CD4-positive, CD25-positive, alpha-beta regulatory T cell (primary cell): ENCODE measurements around the gene RAPGEF6. TPM values are rescaled to one million over a fixed set of nuclear protein-coding genes. Genes with fewer than 3 reads are reported as not detected.

Experiments
- ATAC-seq, 2 donors: fragments of 150-1000 bp; cut with Tn5 transposase; one replicate each; pipeline ENCODE4 v1.10.0; 2021; ENCODE audit warnings: low read depth in 2 of 2, moderate number of reproducible peaks in 2 of 2, moderate library complexity in 1 of 2
- DNase-seq, 3 donors: peaks; one replicate each; pipeline versions ENCODE4 v3.0.0 to v3.0.0-alpha.2; 2012 to 2022; ENCODE audit warnings: mixed read lengths in 1 of 3
- H3K27ac ChIP-seq: one replicate; pipeline ENCODE4 v1.7.0; 2013; ENCODE audit warnings: mild to moderate bottlenecking, low read length; ENCODE audit not compliant: insufficient read depth, poor library complexity, severe bottlenecking
- H3K27me3 ChIP-seq: one replicate; pipeline ENCODE4 v1.7.0; 2013; ENCODE audit warnings: low read length; ENCODE audit not compliant: control insufficient read depth, insufficient read depth
- H3K36me3 ChIP-seq: one replicate; pipeline ENCODE4 v1.7.0; 2013; ENCODE audit warnings: mild to moderate bottlenecking, low read length, moderate library complexity; ENCODE audit not compliant: control insufficient read depth, insufficient read depth
- H3K4me1 ChIP-seq: 2 replicates; pipeline ENCODE4 v1.7.0; 2013; ENCODE audit warnings: mild to moderate bottlenecking, low read length; ENCODE audit not compliant: insufficient read depth, control insufficient read depth, poor library complexity, severe bottlenecking
- H3K4me3 ChIP-seq: one replicate; pipeline ENCODE4 v1.7.0; 2013; ENCODE audit warnings: low read depth, mild to moderate bottlenecking, low read length, moderate library complexity
- H3K9me3 ChIP-seq, 2 experiments: 1 replicate in 1 of 2; 2 replicates in 1 of 2; pipeline ENCODE4 v1.7.0; 2013; ENCODE audit warnings: low read length in 2 of 2, mild to moderate bottlenecking in 1 of 2, moderate library complexity in 1 of 2; ENCODE audit not compliant: control insufficient read depth in 2 of 2
- H3K27ac Mint-ChIP-seq, 3 donors: one replicate each; pipeline ENCODE4 v1.8.0; 2020 to 2022; ENCODE audit warnings: mild to moderate bottlenecking in 3 of 3, mixed read lengths in 3 of 3, moderate library complexity in 2 of 3
- H3K27me3 Mint-ChIP-seq: one replicate; pipeline ENCODE4 v1.8.0; 2022; ENCODE audit warnings: mild to moderate bottlenecking, mixed read lengths
- H3K36me3 Mint-ChIP-seq: one replicate; pipeline ENCODE4 v1.8.0; 2020; ENCODE audit warnings: mixed read lengths
- H3K4me1 Mint-ChIP-seq, 4 donors: one replicate each; pipeline ENCODE4 v1.8.0; 2020 to 2022; ENCODE audit warnings: mixed read lengths in 4 of 4, mild to moderate bottlenecking in 1 of 4
- H3K4me3 Mint-ChIP-seq, 4 donors: one replicate each; pipeline ENCODE4 v1.8.0; 2020 to 2022; ENCODE audit warnings: mild to moderate bottlenecking in 4 of 4, mixed read lengths in 4 of 4, moderate library complexity in 3 of 4
- H3K9me3 Mint-ChIP-seq, 7 donors: one replicate each; pipeline ENCODE4 v1.8.0; 2020 to 2022; ENCODE audit warnings: mixed read lengths in 7 of 7, mild to moderate bottlenecking in 3 of 7, moderate library complexity in 2 of 7
- polyA plus RNA-seq, 4 donors: library from polyadenylated mRNA; unstranded; fragments of 300-500 nt; fragmentation: Illumina TruSeq; gene quantifications; one replicate each; pipeline ENCODE4 v1.2.3, GENCODE V29; 2021
- total RNA-seq: library from RNA; stranded (reverse); gene quantifications from one replicate; pipeline ENCODE4 v1.2.3, GENCODE V29; 2022

The RAPGEF6 gene
- total and polyA plus RNA-seq, 5 donors from 2014 or later, result 24.4 to 66.6 (median 34.1) TPM

GRCh38 chr5:131511934-131512333, 123.1 kb downstream of the RAPGEF6 start:
- peaks cover 0 to 2% (median 0%) of the 10 kb centered on the region in 7 donors for H3K9me3 Mint-ChIP-seq
- Histone ChIP-seq H3K27me3 (no peaks in the 10 kb centered on the region), H3K36me3 (peaks cover 47% of the 10 kb centered on the region), H3K9me3 (no peaks in the 10 kb centered on the region), H3K4me3 (no peak overlapping the region), H3K27ac (no peak overlapping the region), H3K4me1 (peaks cover 25% of the 10 kb centered on the region)
- H3K27ac Mint-ChIP-seq, result peak overlapping the region in 2 of 3 donors; percentile 59 to 78
- DNase-seq, result no peak
- peak overlapping the region in 3 of 4 donors; percentile 1 to 28 (median 19) for H3K4me3 Mint-ChIP-seq
- H3K36me3 Mint-ChIP-seq, result peaks cover 36% of the 10 kb centered on the region
- H3K27me3 Mint-ChIP-seq, result no peaks in the 10 kb centered on the region
- H3K4me1 Mint-ChIP-seq, result peaks cover 41 to 65% (median 59%) of the 10 kb centered on the region in 4 donors
- no peak for ATAC-seq

DNA sequence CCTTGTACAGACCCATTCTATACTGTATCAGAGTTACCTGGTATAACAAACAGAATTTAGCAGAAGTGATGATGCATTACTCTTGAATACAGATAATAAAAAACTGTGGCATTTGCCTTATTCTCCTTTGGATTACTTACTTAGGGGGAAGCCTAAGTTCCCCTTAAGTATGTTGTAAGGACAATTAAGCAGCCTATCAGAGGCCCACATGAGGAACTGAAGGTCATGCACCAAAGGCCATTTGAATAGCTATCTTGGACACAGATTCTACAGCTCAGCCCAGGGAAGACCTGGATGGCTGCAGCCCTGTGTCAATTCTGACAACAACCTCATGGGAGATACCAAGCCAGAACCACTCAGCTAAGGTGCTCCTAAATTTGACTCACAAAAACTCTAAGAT, 125.2 kb downstream of the RAPGEF6 start:
- peaks cover 25 to 45% (median 41%) of the 10 kb centered on the region in 4 donors for H3K4me1 Mint-ChIP-seq
- Histone ChIP-seq H3K27ac (no peak overlapping the region), H3K27me3 (no peaks in the 10 kb centered on the region), H3K4me1 (peaks cover 15% of the 10 kb centered on the region), H3K36me3 (peaks cover 62% of the 10 kb centered on the region), H3K4me3 (no peak overlapping the region), H3K9me3 (no peaks in the 10 kb centered on the region)
- H3K36me3 Mint-ChIP-seq, result peaks cover 29% of the 10 kb centered on the region
- H3K27me3 Mint-ChIP-seq, result no peaks in the 10 kb centered on the region
- H3K4me3 Mint-ChIP-seq, result no peak overlapping the region
- peaks cover 0 to 2% (median 0%) of the 10 kb centered on the region in 7 donors for H3K9me3 Mint-ChIP-seq
- H3K27ac Mint-ChIP-seq, result no peak overlapping the region
- ATAC-seq (no peak), DNase-seq (no peak)

DNA sequence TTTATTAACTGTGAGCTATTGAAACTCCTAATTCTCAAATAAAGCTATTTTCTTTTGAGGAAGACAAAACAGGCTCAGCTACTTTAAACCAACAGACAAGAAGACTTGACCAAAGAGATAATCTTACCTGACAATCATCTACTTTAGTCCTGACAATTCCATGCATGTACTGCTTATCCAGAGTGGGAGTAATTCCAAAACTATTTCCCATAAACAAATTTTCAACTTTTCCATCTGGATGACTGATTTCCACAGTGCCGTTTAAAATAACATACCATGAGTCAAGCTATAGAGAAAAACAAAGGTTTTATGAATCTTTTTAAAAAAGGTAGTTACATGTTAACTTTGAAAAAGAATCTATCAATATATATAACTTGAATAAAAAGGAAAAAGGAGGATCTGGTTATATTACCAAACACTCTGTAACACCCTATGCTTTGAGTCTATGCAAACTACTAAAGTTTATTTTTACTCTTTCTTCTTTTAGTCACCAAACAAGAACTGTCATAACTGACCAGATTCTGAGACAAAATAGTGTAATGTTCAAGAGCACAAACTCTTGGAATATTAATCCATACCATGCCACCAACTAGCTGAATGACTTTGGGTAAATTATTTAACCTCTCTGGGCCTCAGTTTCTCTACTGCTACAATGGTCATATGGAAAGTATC, 129.7 kb downstream of the RAPGEF6 start:
- Mint-ChIP-seq H3K36me3 (peaks cover 44% of the 10 kb centered on the region), H3K4me3 (peak overlapping the region in 1 of 4 donors; percentile 7), H3K4me1 (peaks cover 20 to 30% (median 26%) of the 10 kb centered on the region in 4 donors), H3K27ac (peak overlapping the region in 1 of 3 donors; percentile 11), H3K9me3 (no peaks in the 10 kb centered on the region), H3K27me3 (no peaks in the 10 kb centered on the region)
- Histone ChIP-seq H3K9me3 (no peaks in the 10 kb centered on the region), H3K4me1 (no peaks in the 10 kb centered on the region), H3K4me3 (no peak overlapping the region), H3K27me3 (no peaks in the 10 kb centered on the region), H3K27ac (no peak overlapping the region), H3K36me3 (peaks cover 86% of the 10 kb centered on the region)
- DNase-seq (no peak), ATAC-seq (no peak)

GRCh38 chr5:131496400-131496713, 138.7 kb downstream of the RAPGEF6 start:
- H3K9me3 Mint-ChIP-seq, result no peaks in the 10 kb centered on the region
- no peak overlapping the region for H3K4me3 Mint-ChIP-seq
- peaks cover 62% of the 10 kb centered on the region for H3K36me3 Mint-ChIP-seq
- Histone ChIP-seq H3K27ac (no peak overlapping the region), H3K9me3 (no peaks in the 10 kb centered on the region), H3K27me3 (no peaks in the 10 kb centered on the region), H3K4me1 (no peaks in the 10 kb centered on the region), H3K4me3 (no peak overlapping the region), H3K36me3 (peaks cover 82% of the 10 kb centered on the region)
- H3K27ac Mint-ChIP-seq, result peak overlapping the region in 2 of 3 donors; percentile 52 to 89
- H3K27me3 Mint-ChIP-seq, result no peaks in the 10 kb centered on the region
- ATAC-seq, result no peak
- no peak for DNase-seq
- H3K4me1 Mint-ChIP-seq, result peaks cover 13 to 32% (median 24%) of the 10 kb centered on the region in 4 donors

DNA sequence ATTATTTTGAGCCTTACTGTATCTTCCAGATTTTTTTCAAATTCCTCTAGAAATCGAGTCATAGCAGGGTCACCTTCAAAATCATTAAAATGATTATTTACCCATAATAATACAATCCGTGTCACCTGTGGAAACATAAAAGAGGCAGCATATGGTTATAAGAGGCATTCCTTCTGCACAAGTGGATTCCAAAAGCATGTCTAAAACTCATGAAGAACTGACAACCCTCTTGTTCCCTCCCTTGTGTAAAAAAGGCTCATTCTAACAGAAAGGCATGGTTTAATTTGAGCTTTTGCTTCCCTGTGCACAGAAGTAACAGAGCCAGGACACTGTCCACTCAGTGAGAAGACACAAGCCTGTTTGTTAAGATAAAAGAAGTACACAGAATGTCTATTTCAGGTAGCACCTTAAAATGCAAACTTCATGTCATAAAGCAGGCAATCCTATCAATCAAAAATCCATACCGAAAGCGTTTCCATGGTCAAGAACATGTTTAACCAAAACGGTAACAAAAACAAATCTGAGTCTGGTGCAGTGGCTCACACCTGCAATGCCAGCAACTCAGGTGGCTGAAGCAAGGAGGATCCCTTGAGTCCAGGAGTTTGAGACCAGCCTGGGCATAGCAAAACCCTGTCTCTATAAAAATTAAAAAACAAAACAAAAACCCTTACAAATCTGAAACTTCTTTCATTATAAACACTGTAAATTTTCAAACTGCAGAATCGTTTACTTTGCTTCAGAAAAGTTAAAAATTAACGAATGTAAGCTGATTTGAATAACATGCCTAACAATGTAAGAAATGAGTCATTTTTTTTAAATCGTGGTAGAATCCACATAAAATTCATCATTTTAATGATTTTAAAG, 139.3 kb downstream of the RAPGEF6 start:
- no peaks in the 10 kb centered on the region for H3K27me3 ChIP-seq
- no peaks in the 10 kb centered on the region for H3K9me3 ChIP-seq
- DNase-seq, result no peak
- Mint-ChIP-seq H3K36me3 (peaks cover 61% of the 10 kb centered on the region), H3K27me3 (no peaks in the 10 kb centered on the region), H3K9me3 (no peaks in the 10 kb centered on the region), H3K4me1 (peaks cover 11 to 36% (median 26%) of the 10 kb centered on the region in 4 donors), H3K27ac (peak overlapping the region in 1 of 3 donors; percentile 89), H3K4me3 (no peak overlapping the region)
- no peak for ATAC-seq
- H3K27ac ChIP-seq, result no peak overlapping the region
- H3K36me3 ChIP-seq, result peaks cover 82% of the 10 kb centered on the region
- no peaks in the 10 kb centered on the region for H3K4me1 ChIP-seq
- H3K4me3 ChIP-seq, result no peak overlapping the region

GRCh38 chr5:131491749-131492148, 143.3 kb downstream of the RAPGEF6 start:
- Histone ChIP-seq H3K4me3 (no peak overlapping the region), H3K36me3 (peaks cover 85% of the 10 kb centered on the region), H3K27ac (no peak overlapping the region), H3K4me1 (peaks cover 3% of the 10 kb centered on the region), H3K27me3 (no peaks in the 10 kb centered on the region), H3K9me3 (no peaks in the 10 kb centered on the region)
- no peak overlapping the region for H3K4me3 Mint-ChIP-seq
- peaks cover 71% of the 10 kb centered on the region for H3K36me3 Mint-ChIP-seq
- peak overlapping the region in 2 of 3 donors; percentile 22 to 52 for H3K27ac Mint-ChIP-seq
- DNase-seq, result no peak
- H3K4me1 Mint-ChIP-seq, result peaks cover 31 to 43% (median 37%) of the 10 kb centered on the region in 4 donors
- H3K9me3 Mint-ChIP-seq, result no peaks in the 10 kb centered on the region
- H3K27me3 Mint-ChIP-seq, result no peaks in the 10 kb centered on the region
- no peak for ATAC-seq

DNA sequence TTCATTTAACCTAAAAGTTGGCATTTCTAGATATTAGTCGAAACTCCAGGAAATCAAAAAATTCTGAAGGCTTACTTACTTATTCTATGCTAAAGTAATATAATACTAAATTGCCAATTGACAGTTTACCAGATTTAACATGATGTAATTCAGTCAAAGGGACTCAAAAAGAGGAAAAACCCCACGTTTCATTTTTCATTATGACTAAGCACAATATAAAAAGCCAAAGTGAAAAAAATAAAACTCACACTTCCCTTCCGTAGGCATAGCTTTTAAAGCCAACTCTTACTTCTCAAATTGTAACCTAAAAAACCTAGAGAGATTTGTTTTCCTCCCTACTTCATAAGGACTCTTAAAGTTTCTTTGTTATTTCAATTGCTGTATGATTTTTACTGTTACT, 146.6 kb downstream of the RAPGEF6 start:
- peaks cover 74% of the 10 kb centered on the region for H3K36me3 ChIP-seq
- H3K27ac ChIP-seq, result no peak overlapping the region
- peaks cover 3% of the 10 kb centered on the region for H3K4me1 ChIP-seq

More for the DNA sequence above, 146.6 kb downstream of the RAPGEF6 start:
- Mint-ChIP-seq H3K27me3 (no peaks in the 10 kb centered on the region), H3K9me3 (no peaks in the 10 kb centered on the region), H3K36me3 (peaks cover 61% of the 10 kb centered on the region), H3K27ac (peak overlapping the region in 1 of 3 donors; percentile 63), H3K4me1 (peaks cover 30 to 40% (median 30%) of the 10 kb centered on the region in 4 donors), H3K4me3 (peak overlapping the region in 2 of 4 donors; percentile 38 to 63)
- DNase-seq (peak in 2 of 3 donors; percentile 4 to 77), ATAC-seq (no peak)
- H3K27me3 ChIP-seq, result no peaks in the 10 kb centered on the region
- H3K9me3 ChIP-seq, result no peaks in the 10 kb centered on the region
- H3K4me3 ChIP-seq, result no peak overlapping the region
